Activated CD4-positive, alpha-beta memory T cell treated with anti-CD3 and anti-CD28 coated beads for 36 hours (primary cell): Measurements from ENCODE around the gene PPP1R10. TPM values are rescaled to one million over a fixed set of nuclear protein-coding genes. Genes with fewer than 3 reads are reported as not detected.
A peak's percentile ranks its signal among the peaks of the same experiment; 100 is the strongest.
"Not testable (repeated sequence)": the region's sequence is repeated elsewhere in the genome, so short reads cannot be mapped to it uniquely, and the experiment has no call there.

Source experiments
- CTCF ChIA-PET: fragments of 350-600 bp; sonication (Branson Sonifier 250); formaldehyde crosslinking; loops from one replicate; lab custom pipeline; 2021; ENCODE audit warnings: antibody characterized with exemption, inconsistent platforms; lab: Charles Lee
- POLR2A ChIA-PET: fragments of 350-600 bp; sonication (Branson Sonifier 250); formaldehyde crosslinking; loops from one replicate; lab custom pipeline; 2021; ENCODE audit warnings: antibody characterized with exemption; lab: Charles Lee
- DNase-seq: peaks from one replicate; pipeline ENCODE4 v3.0.0-alpha.2; 2020
- H3K27ac Mint-ChIP-seq: one replicate; pipeline ENCODE4 v1.8.0; 2021; ENCODE audit warnings: mixed read lengths
- H3K27me3 Mint-ChIP-seq: one replicate; pipeline ENCODE4 v1.8.0; 2021; ENCODE audit warnings: mixed read lengths
- H3K36me3 Mint-ChIP-seq: one replicate; pipeline ENCODE4 v1.8.0; 2021; ENCODE audit warnings: mixed read lengths
- H3K4me1 Mint-ChIP-seq: one replicate; pipeline ENCODE4 v1.8.0; 2021; ENCODE audit warnings: low read depth, mixed read lengths
- H3K4me3 Mint-ChIP-seq: one replicate; pipeline ENCODE4 v1.8.0; 2021; ENCODE audit warnings: mild to moderate bottlenecking, mixed read lengths
- H3K9me3 Mint-ChIP-seq: one replicate; pipeline ENCODE4 v1.8.0; 2021; ENCODE audit warnings: mixed read lengths
- intact Hi-C: fragments of 100-400 bp; cut with micrococcal nuclease; formaldehyde crosslinking; loops from one replicate; pipeline ENCODE4 v1.15.1; 2023
- total RNA-seq, 2 experiments: library from RNA; stranded (reverse); gene quantifications; one replicate each; pipeline ENCODE4 v1.2.3, GENCODE V29; 2021

Gene PPP1R10
- total RNA-seq: 10 to 100 TPM; 64.5 to 67.4 TPM

GRCh38 chr6:30616811-30617564 is at the start of gene PPP1R10:
PPP1R10 (minus strand) TSS chr6:30617243; CDS start chr6:30609944, 7,299 bp downstream.
- peaks cover 45% of the 10 kb centered on the region for H3K4me1 Mint-ChIP-seq
- ChIA-PET POLR2A (interaction anchor here (0.6 to 1.8 kb wide), 14 partner anchors 10 to 925 kb away, joined by 3 to 11 read pairs (median 5); partner anchors contain the start of genes ABCF1, ATAT1, DDX39B and MDC1), CTCF (interaction anchor here (1.0 to 2.4 kb wide), 7 partner anchors 9 to 114 kb away, joined by 3 to 17 read pairs (median 6); partner anchors contain the start of genes ATAT1 and DHX16)
- H3K27ac Mint-ChIP-seq: peak within 1 kb of the TSS; percentile 98
- peak; percentile 99 for DNase-seq
- peaks cover 5% of the 10 kb centered on the region for H3K27me3 Mint-ChIP-seq
- H3K4me3 Mint-ChIP-seq: peak within 1 kb of the TSS; percentile 97
- intact Hi-C loops: loop anchor here (1.0 to 5.0 kb wide), 15 partner anchors 9 to 880 kb away; partner anchors contain the start of genes ABCF1, ATAT1, C6orf136 and DHX16
- H3K9me3 Mint-ChIP-seq: no peaks in the 10 kb centered on the region
- H3K36me3 Mint-ChIP-seq: peaks cover 69% of the 10 kb centered on the region

- Mint-ChIP-seq H3K27ac (peak overlapping the region; percentile 73), H3K36me3 (peaks cover 47% of the 10 kb centered on the region), H3K4me1 (peaks cover 21% of the 10 kb centered on the region)
- H3K27me3 Mint-ChIP-seq, H3K4me3 Mint-ChIP-seq, CTCF ChIA-PET, H3K9me3 Mint-ChIP-seq, POLR2A ChIA-PET, intact Hi-C loops: not testable (repeated sequence)
- DNase-seq: peak; percentile 73
Measured at GRCh38 chr6:30666300-30666699, 49.3 kb upstream of the PPP1R10 start.

- H3K27me3 Mint-ChIP-seq: no peaks in the 10 kb centered on the region
- H3K9me3 Mint-ChIP-seq: no peaks in the 10 kb centered on the region
- peak overlapping the region; percentile 73 for H3K27ac Mint-ChIP-seq
- intact Hi-C loops: no loop called here
- ChIA-PET POLR2A (interaction anchor here (1.4 kb wide), 1 partner anchor 24 kb away, joined by 3 read pairs; no protein-coding TSS in a partner anchor), CTCF (interaction anchor here (0.9 kb wide), 3 partner anchors 66 to 124 kb away, joined by 3 to 4 read pairs (median 3); no protein-coding TSS in a partner anchor)
- peaks cover 45% of the 10 kb centered on the region for H3K36me3 Mint-ChIP-seq
- no peak for DNase-seq
- no peak overlapping the region for H3K4me3 Mint-ChIP-seq
- H3K4me1 Mint-ChIP-seq: peaks cover 12% of the 10 kb centered on the region
Measured at GRCh38 chr6:30664994-30665767, 48.1 kb upstream of the PPP1R10 start.

GRCh38 chr6:30657922-30658321 is 40.9 kb upstream of the PPP1R10 start:
- H3K36me3 Mint-ChIP-seq: peaks cover 37% of the 10 kb centered on the region
- H3K9me3 Mint-ChIP-seq, H3K4me3 Mint-ChIP-seq, DNase-seq, H3K27ac Mint-ChIP-seq, intact Hi-C loops, POLR2A ChIA-PET, H3K4me1 Mint-ChIP-seq, H3K27me3 Mint-ChIP-seq: not testable (repeated sequence)
- CTCF ChIA-PET: interaction anchor here (1.0 kb wide), 1 partner anchor 64 kb away, joined by 5 read pairs; no protein-coding TSS in a partner anchor

- no peaks in the 10 kb centered on the region for H3K9me3 Mint-ChIP-seq
Measured at GRCh38 chr6:30657454-30657853, 40.4 kb upstream of the PPP1R10 start.

GRCh38 chr6:30656513-30656912 is 39.5 kb upstream of the PPP1R10 start:
- Mint-ChIP-seq H3K36me3 (peaks cover 33% of the 10 kb centered on the region), H3K27me3 (no peaks in the 10 kb centered on the region), H3K27ac (no peak overlapping the region), H3K4me1 (no peaks in the 10 kb centered on the region), H3K9me3 (no peaks in the 10 kb centered on the region), H3K4me3 (no peak overlapping the region)
- DNase-seq: no peak
- ChIA-PET CTCF (no interaction called here), POLR2A (no interaction called here)
- intact Hi-C loops: no loop called here

More at GRCh38 chr6:30657454-30657853, 40.4 kb upstream of the PPP1R10 start:
- H3K4me3 Mint-ChIP-seq: no peak overlapping the region
- no peak for DNase-seq
- ChIA-PET POLR2A (no interaction called here), CTCF (no interaction called here)
- no peak overlapping the region for H3K27ac Mint-ChIP-seq
- peaks cover 37% of the 10 kb centered on the region for H3K36me3 Mint-ChIP-seq
- no peaks in the 10 kb centered on the region for H3K27me3 Mint-ChIP-seq
- no peaks in the 10 kb centered on the region for H3K4me1 Mint-ChIP-seq
- intact Hi-C loops: no loop called here

- intact Hi-C loops: no loop called here
- POLR2A ChIA-PET: no interaction called here
- no peak overlapping the region for H3K4me3 Mint-ChIP-seq
Measured at GRCh38 chr6:30655743-30656094, 38.7 kb upstream of the PPP1R10 start.

GRCh38 chr6:30654798-30655742 is 38.0 kb upstream of the PPP1R10 start:
- intact Hi-C loops: no loop called here
- Mint-ChIP-seq H3K36me3 (peaks cover 36% of the 10 kb centered on the region), H3K4me3 (no peak overlapping the region), H3K27ac (no peak overlapping the region), H3K9me3 (no peaks in the 10 kb centered on the region), H3K4me1 (no peaks in the 10 kb centered on the region), H3K27me3 (no peaks in the 10 kb centered on the region)
- no peak for DNase-seq
- ChIA-PET POLR2A (no interaction called here), CTCF (interaction anchor here (1.1 kb wide), 1 partner anchor 75 kb away, joined by 3 read pairs; no protein-coding TSS in a partner anchor)

More at GRCh38 chr6:30655743-30656094, 38.7 kb upstream of the PPP1R10 start:
- no peaks in the 10 kb centered on the region for H3K27me3 Mint-ChIP-seq
- no peaks in the 10 kb centered on the region for H3K9me3 Mint-ChIP-seq
- no peaks in the 10 kb centered on the region for H3K4me1 Mint-ChIP-seq
- no peak overlapping the region for H3K27ac Mint-ChIP-seq
- H3K36me3 Mint-ChIP-seq: peaks cover 34% of the 10 kb centered on the region
- CTCF ChIA-PET: interaction anchor here (1.1 kb wide), 1 partner anchor 75 kb away, joined by 3 read pairs; no protein-coding TSS in a partner anchor
- DNase-seq: no peak

GRCh38 chr6:30651143-30651542 is 34.1 kb upstream of the PPP1R10 start:
- CTCF ChIA-PET: interaction anchor here (1.7 kb wide), 1 partner anchor 22 kb away, joined by 4 read pairs; the partner anchor contains the start of gene DHX16
- Mint-ChIP-seq H3K4me3 (no peak overlapping the region), H3K4me1 (peaks cover 15% of the 10 kb centered on the region), H3K27me3 (no peaks in the 10 kb centered on the region), H3K27ac (peak overlapping the region; percentile 10), H3K9me3 (no peaks in the 10 kb centered on the region), H3K36me3 (peaks cover 27% of the 10 kb centered on the region)
- POLR2A ChIA-PET: no interaction called here
- intact Hi-C loops: no loop called here
- DNase-seq: no peak

- Mint-ChIP-seq H3K4me3 (peak overlapping the region; percentile 89), H3K27me3 (no peaks in the 10 kb centered on the region), H3K4me1 (peaks cover 25% of the 10 kb centered on the region), H3K27ac (peak overlapping the region; percentile 89), H3K9me3 (no peaks in the 10 kb centered on the region), H3K36me3 (peaks cover 18% of the 10 kb centered on the region)
- peak; percentile 85 for DNase-seq
- intact Hi-C loops: loop anchor here (1.0 to 2.0 kb wide), 3 partner anchors 25 to 73 kb away; partner anchors contain the start of genes DHX16, MRPS18B, PPP1R10 and TUBB
- ChIA-PET POLR2A (interaction anchor here (0.6 to 1.1 kb wide), 6 partner anchors 21 to 75 kb away, joined by 3 to 6 read pairs (median 4); partner anchors contain the start of gene ATAT1), CTCF (interaction anchor here (0.6 to 1.3 kb wide), 3 partner anchors 17 to 75 kb away, joined by 3 to 5 read pairs (median 3); no protein-coding TSS in a partner anchor)
Measured at GRCh38 chr6:30647242-30648116, 30.4 kb upstream of the PPP1R10 start.
